ENCODE measurements around the gene CXCL10. TPM values are rescaled to one million over a fixed set of nuclear protein-coding genes. Genes with fewer than 3 reads are reported as not detected.

The CXCL10 gene
- total and polyA plus RNA-seq, 4 donors: 1.3 to 18.6 (median 2.8) TPM

DNA sequence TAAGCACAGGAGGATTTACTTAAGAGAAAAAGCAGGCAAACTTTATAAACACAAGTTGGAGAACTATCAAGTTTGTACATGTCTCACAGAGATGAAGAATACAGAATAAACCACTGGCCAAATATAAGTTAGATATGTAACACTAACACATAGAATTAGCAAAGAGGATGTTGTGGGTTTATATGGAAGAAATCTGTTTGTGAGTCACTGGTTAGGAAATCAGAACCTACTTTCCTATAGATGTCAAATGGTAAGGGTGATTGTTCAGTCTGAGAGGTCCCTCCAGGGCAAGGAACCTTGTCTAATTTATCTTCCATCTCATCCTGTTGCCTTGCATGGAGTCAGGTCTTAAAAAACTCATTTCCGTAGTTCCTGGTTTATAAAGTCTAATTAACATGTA lies 36.5 kb upstream of the CXCL10 start:
- ATAC-seq (ENCODE audit: insufficient read depth, low FRiP score) (no peak), DNase-seq (no peak)
- Histone ChIP-seq H3K4me3 (no peak overlapping the region), H3K9me3 (ENCODE audit: control insufficient read depth in 4 of 4, insufficient read depth in 3 of 4, low read length in 3 of 4) (no peaks in the 10 kb centered on the region), H3K36me3 (ENCODE audit: control insufficient read depth in 4 of 4, insufficient read depth in 4 of 4, low read length in 4 of 4) (no peaks in the 10 kb centered on the region), H3K27ac (ENCODE audit: low read depth in 1 of 2, low read length in 1 of 2) (no peak overlapping the region), H3K4me1 (ENCODE audit: control insufficient read depth in 5 of 5, insufficient read depth in 5 of 5, low read length in 5 of 5) (no peaks in the 10 kb centered on the region), H3K27me3 (ENCODE audit: control insufficient read depth in 3 of 3, insufficient read depth in 3 of 3, low read length in 2 of 3) (no peaks in the 10 kb centered on the region), H3K9ac (ENCODE audit: insufficient read depth in 1 of 2, low read length in 2 of 2) (no peak overlapping the region)
- TF ChIP-seq, protein P1, sequence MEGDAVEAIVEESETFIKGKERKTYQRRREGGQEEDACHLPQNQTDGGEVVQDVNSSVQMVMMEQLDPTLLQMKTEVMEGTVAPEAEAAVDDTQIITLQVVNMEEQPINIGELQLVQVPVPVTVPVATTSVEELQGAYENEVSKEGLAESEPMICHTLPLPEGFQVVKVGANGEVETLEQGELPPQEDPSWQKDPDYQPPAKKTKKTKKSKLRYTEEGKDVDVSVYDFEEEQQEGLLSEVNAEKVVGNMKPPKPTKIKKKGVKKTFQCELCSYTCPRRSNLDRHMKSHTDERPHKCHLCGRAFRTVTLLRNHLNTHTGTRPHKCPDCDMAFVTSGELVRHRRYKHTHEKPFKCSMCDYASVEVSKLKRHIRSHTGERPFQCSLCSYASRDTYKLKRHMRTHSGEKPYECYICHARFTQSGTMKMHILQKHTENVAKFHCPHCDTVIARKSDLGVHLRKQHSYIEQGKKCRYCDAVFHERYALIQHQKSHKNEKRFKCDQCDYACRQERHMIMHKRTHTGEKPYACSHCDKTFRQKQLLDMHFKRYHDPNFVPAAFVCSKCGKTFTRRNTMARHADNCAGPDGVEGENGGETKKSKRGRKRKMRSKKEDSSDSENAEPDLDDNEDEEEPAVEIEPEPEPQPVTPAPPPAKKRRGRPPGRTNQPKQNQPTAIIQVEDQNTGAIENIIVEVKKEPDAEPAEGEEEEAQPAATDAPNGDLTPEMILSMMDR (IDR thresholded peaks at IDR 0.05; ENCODE audit: control extremely low read depth, extremely low read depth): no peak
- 21 to 70% methylated on average over 1 of the region's 1 CpG for WGBS, 2 donors

DNA sequence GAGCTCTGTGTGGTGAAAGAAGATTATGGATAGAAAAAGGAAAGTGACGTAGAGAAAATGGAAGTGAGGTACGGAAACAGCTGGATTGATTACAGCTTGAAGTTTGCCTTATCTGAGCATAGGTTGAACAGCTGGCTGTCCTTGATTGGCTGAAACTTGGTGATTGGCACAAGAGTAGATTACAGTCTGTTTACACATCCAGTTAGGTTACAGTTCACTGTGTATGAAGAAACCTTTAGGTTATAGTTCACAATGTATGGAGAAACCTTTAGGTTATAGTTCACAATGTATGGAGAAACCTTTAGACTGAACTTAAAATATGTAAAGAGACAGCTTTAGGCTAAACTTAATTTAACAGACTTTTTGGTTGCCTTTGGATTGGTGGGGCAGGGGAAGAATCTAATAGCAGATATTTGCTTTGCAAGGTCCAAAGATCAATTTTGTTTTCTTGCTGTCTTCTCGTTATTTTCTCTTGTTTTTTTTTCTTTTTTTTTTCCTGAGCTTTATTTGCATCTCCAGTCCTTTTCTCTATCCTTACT lies 35.7 kb upstream of the CXCL10 start:
- H3K4me1 ChIP-seq (ENCODE audit: control insufficient read depth in 5 of 5, insufficient read depth in 5 of 5, low read length in 5 of 5): no peaks in the 10 kb centered on the region
- H3K27ac ChIP-seq (ENCODE audit: low read depth in 1 of 2, low read length in 1 of 2): no peak overlapping the region
- ATAC-seq (ENCODE audit: insufficient read depth, low FRiP score): no peak
- no peaks in the 10 kb centered on the region for H3K27me3 ChIP-seq (ENCODE audit: control insufficient read depth in 3 of 3, insufficient read depth in 3 of 3, low read length in 2 of 3)
- DNase-seq: no peak
- H3K9ac ChIP-seq (ENCODE audit: insufficient read depth in 1 of 2, low read length in 2 of 2): no peak overlapping the region
- no peaks in the 10 kb centered on the region for H3K36me3 ChIP-seq (ENCODE audit: control insufficient read depth in 4 of 4, insufficient read depth in 4 of 4, low read length in 4 of 4)
- WGBS, 2 donors: 57 to 60% methylated on average over 3 of the region's 3 CpGs
- H3K9me3 ChIP-seq (ENCODE audit: control insufficient read depth in 4 of 4, insufficient read depth in 3 of 4, low read length in 3 of 4): no peaks in the 10 kb centered on the region
- TF ChIP-seq, protein P1 (IDR thresholded peaks at IDR 0.05; ENCODE audit: control extremely low read depth, extremely low read depth): no peak
- H3K4me3 ChIP-seq: no peak overlapping the region

DNA sequence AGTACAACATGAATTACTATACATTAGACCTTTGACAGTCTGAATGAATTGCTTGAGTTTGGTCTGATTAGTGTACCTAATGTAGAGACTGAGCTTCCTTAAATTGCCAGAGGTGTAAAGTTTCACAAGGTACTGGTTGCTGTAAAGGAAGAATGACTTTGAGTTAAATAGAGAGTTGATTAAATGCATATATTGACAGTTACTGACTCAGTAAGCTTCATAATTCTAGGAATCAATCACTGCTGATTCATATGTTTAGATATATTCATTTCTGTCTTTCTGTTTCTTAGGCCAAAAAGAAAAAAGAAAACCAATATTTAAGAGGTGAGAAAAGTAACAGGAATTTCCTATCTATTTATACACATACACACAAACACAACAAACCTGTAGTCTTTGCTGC lies 35.0 kb upstream of the CXCL10 start:
- ATAC-seq (ENCODE audit: insufficient read depth, low FRiP score) (no peak), DNase-seq (no peak)
- Histone ChIP-seq H3K4me3 (no peak overlapping the region), H3K9ac (ENCODE audit: insufficient read depth in 1 of 2, low read length in 2 of 2) (no peak overlapping the region), H3K27ac (ENCODE audit: low read depth in 1 of 2, low read length in 1 of 2) (no peak overlapping the region), H3K36me3 (ENCODE audit: control insufficient read depth in 4 of 4, insufficient read depth in 4 of 4, low read length in 4 of 4) (no peaks in the 10 kb centered on the region), H3K9me3 (ENCODE audit: control insufficient read depth in 4 of 4, insufficient read depth in 3 of 4, low read length in 3 of 4) (no peaks in the 10 kb centered on the region), H3K27me3 (ENCODE audit: control insufficient read depth in 3 of 3, insufficient read depth in 3 of 3, low read length in 2 of 3) (no peaks in the 10 kb centered on the region), H3K4me1 (ENCODE audit: control insufficient read depth in 5 of 5, insufficient read depth in 5 of 5, low read length in 5 of 5) (no peaks in the 10 kb centered on the region)
- TF ChIP-seq, protein P1 (IDR thresholded peaks at IDR 0.05; ENCODE audit: control extremely low read depth, extremely low read depth): no peak

DNA sequence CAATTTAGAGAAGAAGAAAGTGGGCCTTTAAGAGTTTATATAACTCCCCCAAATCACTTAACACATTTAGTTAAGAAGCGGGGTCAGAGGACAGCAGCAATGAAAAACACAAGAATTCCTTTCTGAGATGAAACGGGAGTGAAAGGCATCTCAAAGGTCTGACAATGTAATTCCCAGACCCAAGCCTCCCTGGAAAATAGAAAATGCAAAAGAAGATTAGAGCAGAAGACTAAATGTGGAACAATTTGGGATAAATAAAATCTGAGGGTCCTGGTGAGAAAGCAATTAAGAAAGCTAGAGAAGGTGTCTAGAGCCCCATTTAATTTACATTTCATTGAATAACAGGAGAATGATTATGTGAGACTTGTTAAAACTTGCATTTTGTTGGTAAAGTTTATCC lies 32.1 kb upstream of the CXCL10 start:
- Histone ChIP-seq H3K27ac (ENCODE audit: low read depth in 1 of 2, low read length in 1 of 2) (no peak overlapping the region), H3K9ac (ENCODE audit: insufficient read depth in 1 of 2, low read length in 2 of 2) (no peak overlapping the region), H3K36me3 (ENCODE audit: control insufficient read depth in 4 of 4, insufficient read depth in 4 of 4, low read length in 4 of 4) (no peaks in the 10 kb centered on the region), H3K27me3 (ENCODE audit: control insufficient read depth in 3 of 3, insufficient read depth in 3 of 3, low read length in 2 of 3) (no peaks in the 10 kb centered on the region), H3K4me3 (no peak overlapping the region), H3K4me1 (ENCODE audit: control insufficient read depth in 5 of 5, insufficient read depth in 5 of 5, low read length in 5 of 5) (no peaks in the 10 kb centered on the region), H3K9me3 (ENCODE audit: control insufficient read depth in 4 of 4, insufficient read depth in 3 of 4, low read length in 3 of 4) (no peaks in the 10 kb centered on the region)
- ATAC-seq (ENCODE audit: insufficient read depth, low FRiP score): no peak
- TF ChIP-seq, protein P1 (IDR thresholded peaks at IDR 0.05; ENCODE audit: control extremely low read depth, extremely low read depth): no peak
- no peak for DNase-seq
- WGBS, 2 donors: 73 to 86% methylated on average over 2 of the region's 2 CpGs

Measured in lung (tissue), 12 donors.